WI38 (cell line): ENCODE results near the gene CERK.
"Not testable (repeated sequence)": the region's sequence is repeated elsewhere in the genome, so short reads cannot be mapped to it uniquely, and the experiment has no call there.

Source experiments
- H3K4me3 ChIP-seq: 2 replicates; pipeline ENCODE4 v1.5.1; 2011; ENCODE audit warnings: low read depth, mild to moderate bottlenecking, control low read depth, low read length
- CTCF ChIP-seq: IDR thresholded peaks from 2 replicates; pipeline ENCODE4 v1.5.1; 2012; ENCODE audit warnings: low read depth, mild to moderate bottlenecking, control low read depth, low read length

The CERK gene

GRCh38 chr22:46652847-46653331 is 85.2 kb downstream of the CERK start:
- no peak for TF ChIP-seq CTCF
- H3K4me3 ChIP-seq = no peak overlapping the region

GRCh38 chr22:46652081-46652846 is 85.8 kb downstream of the CERK start:
- no peak for TF ChIP-seq CTCF
- no peak overlapping the region for H3K4me3 ChIP-seq

GRCh38 chr22:46651316-46651715 is 86.7 kb downstream of the CERK start:
- no peak for TF ChIP-seq CTCF
- H3K4me3 ChIP-seq = no peak overlapping the region

- no peak overlapping the region for H3K4me3 ChIP-seq
- TF ChIP-seq CTCF = no peak
Observed at GRCh38 chr22:46650078-46650810, 87.8 kb downstream of the CERK start.

GRCh38 chr22:46649141-46650077 is 88.6 kb downstream of the CERK start:
- H3K4me3 ChIP-seq = no peak overlapping the region
- no peak for TF ChIP-seq CTCF

- H3K4me3 ChIP-seq = not testable (repeated sequence)
Observed at GRCh38 chr22:46648225-46648820, 89.7 kb downstream of the CERK start.

- H3K4me3 ChIP-seq = no peak overlapping the region
- no peak for TF ChIP-seq CTCF
Observed at GRCh38 chr22:46646531-46647215, 91.4 kb downstream of the CERK start.

- H3K4me3 ChIP-seq = not testable (repeated sequence)
Observed at GRCh38 chr22:46642840-46643480, 95.1 kb downstream of the CERK start.
